ENCODE data around the gene MYO7B.
A peak's percentile ranks its signal among the peaks of the same experiment; 100 is the strongest.
"Not testable (repeated sequence)": the region's sequence is repeated elsewhere in the genome, so short reads cannot be mapped to it uniquely, and the experiment has no call there.

MYO7B gene

DNA sequence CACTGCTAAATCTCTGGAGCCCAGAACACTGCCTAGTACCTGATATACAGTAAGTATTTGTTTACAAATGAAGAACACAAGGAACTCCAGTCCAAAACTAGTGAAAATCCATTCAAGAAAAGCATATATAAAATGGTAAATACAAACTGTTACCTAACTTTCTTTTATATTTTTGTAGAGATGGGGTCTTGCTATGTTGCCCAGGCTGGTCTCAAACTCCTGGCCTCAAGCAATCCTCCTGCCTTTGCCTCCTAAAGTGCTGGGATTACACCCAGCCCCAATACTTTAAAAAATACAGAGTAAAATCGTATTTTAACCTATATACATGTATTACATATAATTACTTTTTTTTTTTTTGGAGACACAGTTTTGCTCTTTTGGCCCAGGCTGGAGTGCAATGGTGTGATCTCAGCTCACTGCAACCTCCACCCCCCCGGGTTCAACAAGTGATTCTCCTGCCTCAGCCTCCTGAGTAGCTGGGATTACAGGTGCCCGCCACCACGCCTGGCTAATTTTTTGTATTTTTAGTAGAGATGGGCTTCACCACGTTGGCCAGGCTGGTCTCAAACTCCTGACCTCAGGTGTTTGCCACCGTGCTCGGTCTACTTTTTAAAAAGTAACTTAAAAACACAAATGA, 11.2 kb upstream of the MYO7B start:
- DNase-seq, result not testable (repeated sequence)

DNA sequence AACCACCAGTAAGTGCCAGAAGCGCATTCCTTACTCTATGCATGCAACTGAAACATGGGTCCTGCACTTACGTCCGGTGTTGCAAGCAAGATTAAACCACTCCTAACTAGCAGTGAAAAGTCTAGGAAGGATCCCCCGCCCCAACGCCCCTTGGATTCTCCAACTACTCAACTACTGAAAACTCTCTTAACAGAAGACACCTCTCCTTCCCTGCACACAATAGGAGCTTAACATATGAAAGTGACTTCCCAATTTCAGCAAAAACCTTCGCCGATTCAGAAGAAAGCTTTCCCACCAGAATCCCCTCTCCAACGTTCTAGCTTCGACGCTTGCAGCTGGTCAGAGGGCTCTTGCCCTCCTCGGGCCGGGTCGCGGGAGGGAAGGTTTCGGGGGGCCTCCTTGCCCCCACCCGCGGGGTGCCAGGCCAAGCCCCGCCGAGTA, 9.8 kb upstream of the MYO7B start:
- DNase-seq, result no peak

DNA sequence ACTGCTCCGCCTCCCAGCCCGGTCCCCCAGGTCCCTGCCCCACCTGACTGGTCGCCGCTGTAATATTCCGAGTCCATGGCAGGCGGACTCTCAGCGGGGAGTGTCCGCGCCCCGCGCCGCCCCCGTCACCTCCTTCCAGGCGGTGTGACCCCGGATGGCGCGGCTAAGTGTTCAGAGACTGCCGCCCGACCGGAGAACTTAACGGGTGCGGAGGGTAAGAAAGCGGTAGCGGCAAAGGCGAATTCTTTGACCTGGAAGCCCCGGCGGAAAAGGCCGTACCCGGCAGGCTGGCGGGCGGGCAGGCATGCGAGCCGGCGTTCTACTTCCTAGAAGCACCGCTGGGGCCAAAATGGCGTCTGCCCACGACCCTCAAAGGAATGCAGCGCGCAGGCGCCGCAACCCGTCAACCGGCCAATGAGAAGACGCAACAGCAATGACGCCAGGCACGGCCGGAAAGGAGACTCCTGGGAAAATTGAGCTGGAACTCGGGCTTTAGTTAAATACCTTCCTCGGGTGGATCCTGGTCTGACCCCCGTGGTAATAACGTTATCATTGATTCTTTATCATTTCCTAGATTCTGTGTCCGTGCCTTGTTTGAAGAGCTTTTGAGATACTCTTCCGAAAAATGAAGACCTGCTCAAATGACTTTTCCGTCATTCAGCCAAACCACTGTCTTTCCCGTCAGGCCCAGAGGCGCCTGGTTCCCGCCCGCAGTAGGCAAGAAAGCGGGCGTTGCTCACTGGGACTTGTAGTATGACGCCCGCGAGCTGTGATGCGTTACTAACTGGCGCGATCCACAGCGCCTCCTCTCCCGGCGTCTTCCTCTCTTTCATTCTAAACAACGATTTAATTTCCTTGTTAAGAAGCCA, 9.1 kb upstream of the MYO7B start, which contains the start of gene IWS1:
Gene IWS1 (minus strand): TSS at position 358 of the 869 bp plus-strand sequence. CDS start 281 bp downstream, at position 77.
- peak; percentile 65 to 82 for DNase-seq

DNA sequence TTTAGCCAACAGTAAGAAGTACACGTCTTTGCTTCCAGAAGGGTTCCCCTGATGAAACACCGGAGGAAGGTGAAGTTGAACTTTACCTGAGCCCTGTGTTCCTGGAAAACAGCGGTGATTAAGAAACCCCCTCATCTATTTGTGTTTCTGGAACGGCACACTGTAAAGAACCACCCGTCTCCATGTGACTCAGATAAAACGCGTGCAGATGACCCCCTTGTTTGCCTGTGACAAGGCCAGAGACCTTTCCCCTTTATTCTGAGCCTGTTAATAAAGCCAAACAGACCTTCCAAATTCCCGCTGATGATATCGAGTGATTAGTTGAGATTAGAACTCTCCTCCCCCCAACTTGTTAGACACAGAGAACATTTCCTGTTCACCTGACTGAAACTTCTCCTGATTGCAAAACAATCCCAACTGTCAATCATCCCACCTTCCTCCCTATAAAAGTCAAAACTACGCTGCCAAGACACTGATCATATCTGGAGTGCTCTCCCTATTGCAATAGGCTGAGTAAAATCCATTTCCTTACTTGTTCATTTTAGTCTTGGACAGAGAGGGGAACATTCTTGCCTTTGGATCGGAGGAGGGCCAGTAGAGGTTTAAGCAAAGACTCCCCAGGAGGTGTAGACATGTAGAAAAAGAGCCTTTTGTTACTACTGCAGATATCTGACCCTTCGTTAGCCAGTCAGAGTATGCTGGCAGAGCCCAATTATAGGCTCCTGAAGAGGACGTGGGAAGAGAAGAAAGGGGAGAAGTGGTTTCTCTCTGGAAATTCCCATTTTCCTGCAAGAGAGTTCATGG, 8.3 kb upstream of the MYO7B start:
- DNase-seq, result no peak

DNA sequence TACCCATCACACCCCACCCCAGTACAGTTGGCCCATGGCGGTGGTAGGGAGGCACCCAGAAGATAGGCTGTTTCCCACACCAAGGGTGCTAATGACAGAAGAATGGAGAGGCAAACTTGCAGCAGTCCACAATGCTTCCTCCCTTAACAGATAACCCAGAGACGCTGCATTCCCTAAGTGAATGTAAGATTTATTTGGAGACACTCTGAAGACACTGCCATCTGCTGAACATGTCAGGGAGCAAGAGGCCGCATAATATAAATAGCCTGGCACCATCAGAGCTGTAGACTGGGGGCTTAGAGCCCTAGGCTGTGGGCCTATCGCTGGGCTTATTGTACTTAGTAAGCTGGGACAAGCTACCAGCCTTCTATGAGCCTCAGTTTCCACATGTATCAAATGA, 7.0 kb upstream of the MYO7B start:
- DNase-seq, result no peak

DNA sequence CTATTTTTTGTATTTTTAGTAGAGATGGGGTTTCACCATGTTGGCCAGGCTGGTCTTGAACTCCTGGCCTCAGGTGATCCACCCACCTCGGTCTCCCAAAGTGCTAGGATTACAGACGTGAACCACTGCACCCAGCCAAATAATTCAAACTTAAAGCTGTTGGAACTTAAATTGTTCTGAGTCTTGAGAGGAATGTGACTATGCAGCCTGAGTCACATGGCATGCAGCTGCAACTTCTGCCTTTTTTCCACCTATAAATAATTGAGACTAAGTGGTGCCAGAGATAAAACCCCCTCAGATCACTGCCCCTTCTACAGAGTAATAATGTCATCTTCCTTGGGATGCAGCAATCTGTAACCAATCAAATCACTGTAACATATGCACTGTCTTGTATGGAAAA, 6.1 kb upstream of the MYO7B start:
- not testable (repeated sequence) for DNase-seq

DNA sequence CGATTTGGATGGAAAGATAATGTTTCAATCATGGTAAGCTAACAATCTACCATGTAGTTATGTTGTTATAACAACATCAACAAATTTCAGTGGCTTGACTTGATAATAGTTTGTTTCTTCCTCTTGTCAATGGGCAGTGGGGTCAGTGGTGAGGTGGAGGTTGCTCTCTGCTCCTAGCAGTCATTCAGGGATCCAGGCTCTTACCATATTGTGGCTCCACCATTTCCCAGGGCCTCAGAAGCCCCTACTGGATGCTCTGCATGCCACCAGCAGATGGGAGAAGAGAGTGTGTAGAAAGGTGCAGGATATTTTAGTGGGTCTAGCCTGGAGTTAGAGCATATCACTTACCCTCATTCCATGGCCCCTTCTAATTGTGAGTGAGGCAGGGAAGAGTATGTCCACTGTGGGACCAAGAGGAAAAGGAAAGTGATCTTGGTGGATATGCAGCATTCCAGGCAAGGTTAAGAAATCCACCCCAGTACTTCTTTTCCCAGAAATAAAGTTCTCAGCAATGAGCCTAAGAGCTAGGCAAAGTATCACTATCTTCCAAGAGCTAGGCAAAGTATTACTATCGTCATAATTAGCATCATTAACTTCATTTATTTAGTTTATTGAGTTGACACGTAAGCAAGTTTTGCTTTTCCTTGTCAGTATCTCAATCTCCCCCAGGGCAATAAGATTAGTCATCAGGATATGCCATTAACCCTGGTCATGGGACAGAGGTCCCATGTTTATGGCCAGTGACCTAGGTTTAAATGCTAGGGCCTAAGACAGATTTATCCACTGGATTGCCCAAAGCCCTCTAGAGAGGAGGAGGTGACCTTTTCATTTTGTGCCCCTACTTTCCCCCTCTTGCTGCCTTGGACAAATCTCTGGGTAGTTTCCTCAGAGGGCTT, 5.0 kb upstream of the MYO7B start:
- no peak for DNase-seq

DNA sequence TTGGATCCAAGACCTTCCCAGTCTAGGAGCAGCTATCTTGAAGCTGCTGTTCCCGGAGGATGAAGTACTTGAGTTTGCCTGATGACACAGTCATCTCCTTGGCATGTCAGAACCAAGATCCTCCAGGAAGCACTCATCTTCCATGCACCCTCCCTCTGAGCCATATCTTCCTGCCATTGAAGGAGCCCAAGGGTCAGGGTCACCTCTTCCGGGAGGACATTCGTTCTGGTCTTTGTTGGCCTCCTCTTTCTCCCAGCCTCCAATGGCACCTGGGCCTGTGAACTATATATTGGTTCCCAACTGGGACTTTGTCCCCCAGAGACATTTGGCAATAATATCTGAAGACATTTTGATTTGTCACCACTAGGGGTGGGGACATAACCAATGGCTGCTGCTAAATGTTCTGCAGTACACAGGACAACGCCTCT, 4.2 kb upstream of the MYO7B start:
- DNase-seq, result no peak

DNA sequence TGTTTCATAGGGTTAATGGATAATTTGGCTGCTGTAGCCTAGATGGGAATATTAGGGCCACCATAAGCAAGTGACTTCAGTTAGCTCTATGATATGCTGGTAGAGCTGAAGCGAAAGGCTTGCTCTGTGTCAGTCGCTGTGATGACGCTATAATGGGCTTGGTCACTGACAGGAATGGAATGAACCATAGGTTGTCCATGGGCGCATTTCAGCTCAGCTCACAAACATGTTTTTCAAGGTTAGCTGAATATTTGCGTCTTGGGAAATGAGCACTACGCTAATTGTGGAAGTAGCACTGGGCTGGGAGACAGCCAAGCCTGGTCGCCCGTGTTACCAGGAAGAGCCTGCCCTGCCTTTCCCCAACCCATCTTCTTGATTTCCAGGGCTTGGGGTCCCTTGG, 3.2 kb upstream of the MYO7B start:
- no peak for DNase-seq

DNA sequence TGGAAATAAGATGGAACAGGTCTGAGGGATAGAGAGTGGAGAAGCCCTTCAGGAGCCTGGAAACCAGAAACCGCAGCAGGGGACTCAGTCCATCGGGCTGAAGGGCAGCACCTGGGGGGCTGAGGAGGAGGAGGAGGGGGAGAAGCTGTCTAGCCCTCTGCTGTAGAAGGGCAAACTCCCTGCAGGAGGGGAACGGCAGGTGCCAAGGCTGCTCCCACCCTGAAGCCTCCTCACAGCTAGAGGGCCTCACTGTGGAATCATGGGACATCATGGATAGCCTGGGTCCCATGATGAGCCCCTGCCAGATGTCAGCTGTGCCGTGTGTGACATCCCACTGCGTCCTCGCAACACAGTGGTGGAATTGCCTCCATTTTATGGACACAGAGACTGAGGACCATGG, 435 bp downstream of the MYO7B start:
- DNase-seq, result no peak

DNA sequence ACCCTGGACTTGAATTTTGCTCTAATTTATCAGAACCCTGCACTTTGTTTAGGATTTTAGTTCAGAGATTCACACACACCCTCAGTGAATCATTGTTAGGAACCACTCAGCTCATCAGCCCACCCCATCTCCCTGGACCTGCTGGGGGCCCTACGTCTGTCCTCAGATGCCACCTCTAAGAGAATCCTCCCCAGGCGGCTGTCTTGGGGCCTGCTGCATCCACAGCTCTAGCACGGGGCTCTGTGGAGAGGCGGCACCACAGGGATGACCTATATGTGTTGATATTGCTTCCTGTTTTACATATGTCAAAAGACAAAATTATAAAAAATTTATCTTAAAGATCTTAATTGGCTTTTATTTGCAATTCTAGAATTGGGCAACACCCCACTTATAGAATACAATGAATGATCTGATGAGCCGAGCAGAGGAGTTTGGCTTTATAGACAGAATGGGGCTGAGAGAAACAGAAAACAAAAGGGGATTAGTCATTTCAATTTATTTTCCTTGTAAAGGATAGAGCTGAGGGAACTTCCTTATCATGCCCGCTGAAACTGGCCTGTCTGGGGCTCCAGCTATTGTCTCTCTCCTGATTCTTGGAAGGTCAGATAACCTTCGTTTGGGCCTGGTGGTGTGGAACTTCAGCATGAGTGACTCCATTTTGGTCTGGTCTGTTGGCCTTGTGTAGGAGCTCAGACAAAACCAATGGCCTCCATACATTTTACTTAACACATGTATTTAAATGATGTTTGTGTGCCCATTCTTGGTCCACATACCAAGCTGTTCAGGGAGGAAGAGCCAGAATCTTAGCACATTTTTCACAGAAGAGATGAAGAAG, 1.4 kb downstream of the MYO7B start:
- no peak for DNase-seq

DNA sequence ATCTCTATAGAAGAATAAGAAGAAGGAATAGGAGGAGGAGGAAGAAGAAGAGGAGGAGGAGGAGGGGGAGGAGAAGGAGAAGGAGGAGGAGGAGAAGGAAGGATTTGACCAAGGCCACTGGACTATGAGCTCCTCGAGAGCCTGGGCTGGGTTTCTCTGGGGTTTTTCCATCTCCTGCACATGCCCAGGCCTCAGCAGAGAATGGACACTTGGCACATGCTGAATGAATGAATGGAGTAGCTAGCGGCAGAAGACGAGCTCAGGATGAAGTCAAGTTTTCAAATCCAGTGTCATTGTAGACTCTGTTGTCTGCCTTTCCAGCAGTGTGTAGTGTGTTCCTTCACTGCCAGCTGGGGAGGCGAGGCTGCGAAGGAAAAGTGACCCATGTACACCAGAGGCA, 2.2 kb downstream of the MYO7B start:
- no peak for DNase-seq

DNA sequence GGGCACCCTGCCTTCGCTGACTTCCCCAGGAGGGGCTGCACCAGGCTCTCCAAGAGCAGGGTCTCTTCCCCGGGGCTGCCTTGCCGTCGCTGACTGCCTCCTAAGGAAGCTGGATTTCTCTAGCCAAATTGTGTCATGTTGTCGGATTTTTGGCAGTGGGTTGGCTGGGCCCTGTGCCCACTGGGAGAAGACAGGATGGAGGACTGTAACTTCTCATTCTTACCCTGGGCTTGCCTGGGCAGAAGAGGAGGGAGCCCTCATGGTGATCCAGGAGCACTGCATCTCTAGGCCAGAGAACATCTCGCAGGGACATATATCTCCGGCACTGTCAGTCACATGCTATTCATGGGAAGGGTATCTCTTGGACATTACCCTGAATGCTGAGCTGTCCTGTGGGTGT, 6.3 kb downstream of the MYO7B start:
- no peak for DNase-seq

DNA sequence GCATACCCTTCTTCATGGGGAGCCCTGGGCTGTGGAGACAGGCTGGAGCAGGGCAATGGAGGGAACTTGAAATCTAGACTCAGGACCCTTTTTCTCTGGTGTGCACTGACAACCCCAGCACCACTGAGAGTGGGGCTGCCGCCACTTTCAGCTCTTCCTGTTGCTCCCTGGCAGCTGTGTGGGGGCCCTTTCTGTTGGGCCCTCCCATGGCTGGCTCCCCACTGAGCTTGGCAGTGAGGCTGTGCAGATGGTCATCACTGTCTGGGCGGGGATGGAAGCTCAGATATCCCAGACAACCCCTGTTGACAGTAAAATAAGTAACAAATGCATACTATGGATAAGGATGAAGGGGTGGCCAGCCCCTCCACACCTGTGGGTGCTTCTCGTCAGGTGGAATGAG, 6.7 kb downstream of the MYO7B start:
- DNase-seq, result no peak

DNA sequence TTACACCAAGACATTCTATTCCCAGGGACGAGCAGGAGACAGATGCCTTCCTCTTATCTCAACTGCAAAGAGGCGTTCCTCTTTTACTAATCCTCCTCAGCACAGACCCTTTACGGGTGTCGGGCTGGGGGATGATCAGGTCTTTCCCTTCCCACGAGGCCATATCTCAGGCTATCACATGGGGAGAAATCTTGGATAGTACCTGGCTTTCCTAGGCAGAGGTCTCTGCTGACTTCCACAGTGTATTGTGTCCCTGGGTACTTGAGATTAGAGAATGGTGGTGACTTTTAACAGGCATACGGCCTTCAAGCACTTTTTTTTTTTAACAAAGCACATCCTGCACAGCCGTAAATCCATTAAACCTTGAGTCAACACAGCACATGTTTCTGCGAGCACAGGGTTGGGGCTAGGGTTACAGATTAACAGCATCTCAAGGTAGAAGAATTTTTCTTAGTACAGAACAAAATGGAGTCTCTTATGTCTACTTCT, 7.6 kb downstream of the MYO7B start:
- DNase-seq, result not testable (repeated sequence)

DNA sequence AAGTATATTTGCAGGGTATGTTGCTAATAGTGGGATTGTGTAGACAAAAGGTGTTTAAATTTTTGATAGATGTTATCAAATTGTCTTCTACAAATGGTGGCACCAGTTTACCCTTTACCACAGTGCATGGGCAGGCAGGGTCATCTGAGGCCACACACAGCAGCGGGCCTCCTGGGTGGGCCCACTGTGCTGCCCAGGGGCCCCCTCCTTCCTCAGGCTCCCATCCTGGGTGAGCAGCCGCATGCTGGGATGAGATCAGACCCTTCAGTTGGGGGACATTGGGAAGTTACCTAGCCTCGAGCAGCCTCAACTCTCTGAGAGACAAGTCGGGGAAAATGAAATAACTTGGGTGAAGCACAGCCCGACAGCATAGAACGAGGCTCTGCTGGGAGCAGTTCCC, 9.7 kb downstream of the MYO7B start:
- no peak for DNase-seq

DNA sequence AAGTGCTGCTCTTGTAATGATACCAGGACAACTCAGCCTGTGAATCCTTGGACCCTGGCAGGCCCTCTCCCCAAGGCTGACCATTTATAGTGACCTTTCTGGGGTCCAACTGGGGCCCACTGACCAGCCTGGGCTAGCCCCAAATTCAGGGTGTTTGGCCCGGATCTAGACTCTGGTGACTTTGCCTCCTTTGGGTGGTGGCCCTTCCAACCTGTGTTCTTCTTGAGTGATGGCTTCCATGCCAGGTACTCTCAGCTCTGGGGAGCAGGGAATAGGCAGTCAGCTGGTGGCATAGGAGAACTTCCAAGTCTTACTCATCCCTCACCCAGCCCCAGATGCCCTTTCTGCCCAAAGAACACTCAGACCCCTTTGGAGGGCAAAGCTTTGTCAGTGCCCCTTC, 10.3 kb downstream of the MYO7B start:
- DNase-seq, result no peak

DNA sequence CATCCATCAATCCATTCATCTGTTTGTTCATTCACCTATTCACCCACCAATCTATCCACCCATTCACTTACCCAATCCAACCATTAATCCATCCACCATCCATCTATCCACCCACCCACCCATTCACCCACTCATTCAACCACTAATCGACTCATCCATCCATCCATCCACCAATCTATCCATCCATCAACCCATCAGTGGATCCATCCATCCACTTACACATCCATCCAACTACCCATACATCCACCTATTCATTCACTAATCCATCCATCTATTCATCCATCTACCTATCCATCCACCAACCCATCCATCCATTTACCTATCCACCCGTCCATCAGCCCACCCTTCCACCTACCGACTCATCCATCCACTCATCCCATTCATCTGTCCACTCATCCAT, 11.3 kb downstream of the MYO7B start:
- no peak for DNase-seq

DNA sequence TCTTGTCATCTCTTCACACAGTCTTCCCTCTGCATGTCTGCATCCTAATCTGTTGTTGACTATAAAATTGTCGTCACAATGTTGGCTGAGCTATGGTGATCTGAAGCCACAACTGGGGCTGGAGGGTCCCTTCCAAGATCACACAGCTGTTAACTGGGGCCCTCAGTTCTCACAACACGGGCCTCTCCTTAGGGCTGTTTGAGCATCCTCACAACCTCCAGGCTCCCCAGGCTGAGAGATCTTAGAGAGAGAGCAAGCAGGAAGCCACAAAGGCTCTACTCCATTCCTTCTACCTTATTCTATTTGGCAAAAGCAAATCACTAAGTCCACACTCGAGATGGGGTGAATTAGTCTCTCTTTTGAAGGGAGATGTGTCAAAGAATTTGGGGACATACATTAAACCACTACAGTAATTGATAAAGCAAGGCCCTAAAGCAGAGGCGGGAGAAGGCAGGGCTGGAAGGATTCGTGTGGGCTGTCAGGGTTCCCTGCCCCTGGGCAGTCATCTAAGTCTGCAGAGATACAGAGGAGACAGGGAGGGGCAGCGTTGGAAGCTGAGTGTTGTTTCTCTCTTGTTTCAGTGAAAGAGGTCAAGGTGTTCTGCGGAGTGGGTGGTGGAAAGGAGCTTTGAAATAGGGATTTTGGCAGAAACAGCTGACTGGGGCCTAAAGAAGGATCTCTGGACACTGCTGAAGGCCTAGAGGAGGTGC, 15.9 kb downstream of the MYO7B start:
- no peak for DNase-seq

DNA sequence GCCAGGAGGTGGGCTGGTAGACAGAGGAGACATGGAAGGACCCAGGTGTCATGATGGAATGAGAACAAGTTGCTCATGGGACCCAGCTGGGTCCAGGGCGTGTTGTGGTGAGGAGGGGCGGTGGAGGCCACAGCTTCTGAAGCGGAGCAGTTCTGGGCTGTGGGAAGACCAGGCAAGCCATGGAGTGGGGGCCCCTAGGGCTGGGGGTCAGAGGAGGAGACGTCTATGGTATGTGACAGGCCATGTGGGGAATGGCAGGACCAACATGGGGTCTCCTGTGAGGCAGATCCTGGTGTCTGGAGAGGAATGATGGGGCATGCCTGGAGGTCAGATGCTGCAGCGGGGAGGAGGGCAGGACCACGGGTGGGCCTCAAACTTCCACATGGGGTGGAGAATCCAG, 16.9 kb downstream of the MYO7B start:
- no peak for DNase-seq

DNA sequence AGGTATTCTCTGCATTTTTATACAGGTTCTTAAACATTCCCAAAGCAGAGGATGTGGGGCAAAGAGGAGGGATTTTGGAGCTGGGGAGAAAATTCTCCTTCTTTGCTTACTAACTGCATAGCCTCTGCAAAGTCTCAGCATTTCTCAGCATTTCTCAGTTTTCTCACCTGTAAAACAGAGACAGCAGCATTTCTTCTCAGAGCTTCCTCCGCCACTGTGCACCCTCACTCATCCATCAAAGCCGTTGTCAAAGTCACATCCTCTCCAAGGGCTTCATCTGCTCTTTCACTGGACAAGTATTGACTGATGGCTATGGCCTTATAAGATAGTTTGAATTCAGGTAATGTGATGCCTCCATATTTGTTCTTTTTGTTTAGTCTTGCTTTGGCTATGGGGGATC, 17.4 kb downstream of the MYO7B start:
- no peak for DNase-seq

Measured in NCI-H187 (cell line).